ENCODE results near the gene PRDM16. TPM values are rescaled to one million over a fixed set of nuclear protein-coding genes. Genes with fewer than 3 reads are reported as not detected.

Gene PRDM16
- total RNA-seq, 1 donor from 2014 or later = 12.8 TPM

GRCh38 chr1:3265835-3266805 is 197.1 kb downstream of the PRDM16 start:
- ATAC-seq (no peak), DNase-seq (ENCODE audit: missing footprints) (peak; percentile 54)
- intact Hi-C loops (cut with DNase I) = no loop called here

- intact Hi-C loops (cut with DNase I) = no loop called here
- DNase-seq (ENCODE audit: missing footprints) (peak; percentile 30), ATAC-seq (no peak)
Observed at GRCh38 chr1:3266870-3267549, 198.0 kb downstream of the PRDM16 start.

GRCh38 chr1:3267550-3268270 is 198.7 kb downstream of the PRDM16 start:
- ATAC-seq = no peak
- peak; percentile 70 for DNase-seq (ENCODE audit: missing footprints)
- intact Hi-C loops (cut with DNase I) = no loop called here

- ATAC-seq (no peak), DNase-seq (ENCODE audit: missing footprints) (peak; percentile 37)
- intact Hi-C loops (cut with DNase I) = no loop called here
Observed at GRCh38 chr1:3268281-3268680, 199.3 kb downstream of the PRDM16 start.

GRCh38 chr1:3270403-3271245 is 201.6 kb downstream of the PRDM16 start:
- intact Hi-C loops (cut with DNase I) = no loop called here
- DNase-seq (ENCODE audit: missing footprints) = peak; percentile 49
- ATAC-seq = peak; percentile 36

GRCh38 chr1:3271866-3272265 is 202.9 kb downstream of the PRDM16 start:
- intact Hi-C loops (cut with DNase I) = no loop called here
- DNase-seq (ENCODE audit: missing footprints) (peak; percentile 59), ATAC-seq (no peak)

GRCh38 chr1:3272321-3273045 is 203.5 kb downstream of the PRDM16 start:
- DNase-seq (ENCODE audit: missing footprints) (peak; percentile 45), ATAC-seq (no peak)
- intact Hi-C loops (cut with DNase I) = no loop called here

- intact Hi-C loops (cut with DNase I) = no loop called here
- ATAC-seq (no peak), DNase-seq (ENCODE audit: missing footprints) (no peak)
Observed at GRCh38 chr1:3273447-3273846, 204.4 kb downstream of the PRDM16 start.

- no peak for ATAC-seq
- intact Hi-C loops (cut with DNase I) = no loop called here
- DNase-seq (ENCODE audit: missing footprints) = peak; percentile 65
Observed at GRCh38 chr1:3274972-3275371, 206.0 kb downstream of the PRDM16 start.

GRCh38 chr1:3275471-3276340 is 206.7 kb downstream of the PRDM16 start:
- intact Hi-C loops (cut with DNase I) = no loop called here
- peak; percentile 74 for ATAC-seq
- peak; percentile 64 for DNase-seq (ENCODE audit: missing footprints)

- DNase-seq (ENCODE audit: missing footprints) = peak; percentile 63
- intact Hi-C loops (cut with DNase I) = no loop called here
- no peak for ATAC-seq
Observed at GRCh38 chr1:3276341-3276800, 207.4 kb downstream of the PRDM16 start.

GRCh38 chr1:3277011-3277471 is 208.0 kb downstream of the PRDM16 start:
- DNase-seq (ENCODE audit: missing footprints) = peak; percentile 68
- intact Hi-C loops (cut with DNase I) = no loop called here

GRCh38 chr1:3277623-3278022 is 208.6 kb downstream of the PRDM16 start:
- peak; percentile 67 for DNase-seq (ENCODE audit: missing footprints)
- intact Hi-C loops (cut with DNase I) = no loop called here

More at GRCh38 chr1:3277011-3277471, 208.0 kb downstream of the PRDM16 start:
- ATAC-seq = no peak

GRCh38 chr1:3278416-3279181 is 209.6 kb downstream of the PRDM16 start:
- ATAC-seq (no peak), DNase-seq (ENCODE audit: missing footprints) (no peak)
- intact Hi-C loops (cut with DNase I) = no loop called here

More at GRCh38 chr1:3277623-3278022, 208.6 kb downstream of the PRDM16 start:
- no peak for ATAC-seq

- DNase-seq (ENCODE audit: missing footprints) (no peak), ATAC-seq (no peak)
- intact Hi-C loops (cut with DNase I) = no loop called here
Observed at GRCh38 chr1:3279182-3279470, 210.1 kb downstream of the PRDM16 start.

GRCh38 chr1:3281735-3282134 is 212.7 kb downstream of the PRDM16 start:
- ATAC-seq (no peak), DNase-seq (ENCODE audit: missing footprints) (no peak)
- intact Hi-C loops (cut with DNase I) = loop anchor here (2.0 to 5.0 kb wide), 3 partner anchors 109 to 269 kb away; no protein-coding TSS in a partner anchor
